NCI-H345 (cell line): ENCODE data around the gene TCN1.
"Not testable (repeated sequence)": the region's sequence is repeated elsewhere in the genome, so short reads cannot be mapped to it uniquely, and the experiment has no call there.

Source experiments
- DNase-seq: peaks from one replicate; lab custom pipeline; 2025; lab: John Stamatoyannopoulos, UW

Gene TCN1

DNA sequence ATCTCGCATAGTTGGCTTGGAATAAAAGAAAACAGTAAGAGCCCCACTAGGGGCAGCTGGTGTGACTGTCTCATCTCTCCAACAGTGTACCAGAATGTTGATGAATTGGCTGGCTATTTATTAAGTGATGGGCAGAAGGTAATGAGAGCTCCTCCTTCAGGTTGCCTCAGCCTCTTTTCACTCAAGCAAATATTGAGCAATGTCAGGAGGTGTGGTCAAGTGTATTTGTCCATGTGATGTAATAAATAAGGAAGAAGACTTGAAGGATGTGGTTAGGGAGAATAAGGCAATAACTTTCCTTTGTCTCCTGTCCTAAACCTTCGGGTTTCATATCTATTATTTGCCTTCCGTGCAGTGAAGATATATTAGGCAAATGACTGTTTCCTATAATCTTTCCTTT is at the start of gene TCN1:
Gene TCN1 (minus strand): TSS at position 91 of the 400 bp plus-strand sequence. CDS start 17 bp downstream, at position 74.
- no peak for DNase-seq

DNA sequence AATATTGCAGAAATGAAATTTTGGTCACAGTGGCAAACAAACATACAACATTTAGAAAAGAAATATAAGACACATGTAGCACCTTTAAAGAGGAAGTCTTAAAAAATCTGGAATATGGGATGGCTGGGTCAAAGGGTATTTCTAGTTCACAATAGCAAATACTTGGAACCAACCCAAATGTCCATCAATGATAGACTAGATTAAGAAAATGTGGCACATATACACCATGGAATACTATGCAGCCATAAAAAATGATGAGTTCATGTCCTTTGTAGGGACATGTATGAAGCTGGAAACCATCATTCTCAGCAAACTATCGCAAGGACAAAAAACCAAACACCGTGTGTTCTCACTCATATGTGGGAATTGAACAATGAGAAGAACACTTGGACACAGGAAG is 37.3 kb upstream of the TCN1 start:
- DNase-seq: not testable (repeated sequence)

DNA sequence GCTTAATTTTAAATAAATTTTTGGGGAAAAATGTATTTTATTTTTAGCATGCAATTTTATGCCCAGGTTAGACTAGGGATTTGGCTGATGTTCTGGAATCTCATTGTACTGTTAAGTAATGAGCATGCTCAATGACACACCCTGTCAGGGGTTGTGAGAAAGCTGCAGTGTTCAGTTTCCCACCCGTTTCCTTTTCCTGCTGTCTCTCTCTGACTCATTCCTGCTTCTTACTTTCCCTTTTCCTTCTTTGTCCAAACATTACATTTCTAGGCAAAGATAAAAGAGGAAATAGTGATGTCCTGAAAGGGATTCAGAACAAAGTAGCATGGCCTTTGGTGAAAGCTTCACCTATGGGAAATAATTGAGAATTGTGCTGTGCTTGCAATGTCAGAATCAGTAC is 35.0 kb upstream of the TCN1 start:
- no peak for DNase-seq

DNA sequence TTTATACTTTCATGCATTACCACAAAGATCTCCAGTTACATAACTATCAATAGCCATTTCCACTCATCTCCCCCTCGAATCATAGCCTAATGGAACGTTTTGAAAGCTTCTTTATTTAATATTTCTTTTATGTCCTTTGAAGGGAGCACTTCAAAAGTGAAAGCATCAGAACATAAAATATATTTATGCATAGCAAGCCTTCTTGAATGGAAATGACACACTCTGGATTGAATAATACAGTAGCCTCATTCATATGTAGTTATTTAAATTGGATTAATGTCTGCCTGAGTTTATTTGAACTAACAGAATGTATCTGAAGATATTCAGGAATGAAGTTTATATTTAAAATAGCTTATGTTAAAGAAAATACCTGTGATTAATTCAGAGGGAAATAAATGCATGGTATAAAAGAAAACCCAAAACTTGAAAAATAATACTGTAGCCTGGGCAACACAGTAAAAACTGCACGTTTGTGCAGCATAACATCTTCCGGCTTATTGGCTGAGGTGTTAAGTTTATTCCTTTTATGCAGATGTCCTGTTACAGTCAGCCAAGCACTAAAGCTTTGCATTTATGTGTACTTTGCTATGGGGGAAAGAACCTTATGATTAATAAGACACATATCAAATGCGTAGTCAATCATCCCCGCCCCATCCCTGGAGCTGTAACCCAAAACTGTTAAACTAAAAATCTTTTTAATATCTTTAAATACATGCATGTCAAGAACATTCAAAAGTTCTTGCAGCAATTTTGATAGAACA is 34.3 kb upstream of the TCN1 start:
- no peak for DNase-seq

DNA sequence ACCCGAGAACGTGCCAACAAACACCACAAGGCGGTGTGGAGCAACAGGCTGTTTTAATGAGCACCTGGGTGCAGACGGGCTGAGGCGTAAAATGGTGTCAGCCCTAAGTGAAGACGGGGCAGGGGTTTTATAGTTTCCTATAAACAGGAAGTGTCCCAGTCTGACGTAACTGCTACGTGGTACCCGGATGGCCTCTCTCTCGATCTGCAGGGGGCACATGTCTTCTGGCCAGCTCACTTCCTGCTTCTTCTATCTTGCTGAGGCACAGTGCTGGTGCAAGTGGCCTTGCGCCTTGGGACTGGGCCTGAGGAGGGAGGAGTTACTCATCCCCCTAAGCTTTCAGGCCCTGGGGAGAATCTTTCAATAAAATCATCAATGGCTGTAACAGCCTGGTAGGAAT is 33.2 kb upstream of the TCN1 start:
- no peak for DNase-seq

- no peak for DNase-seq
Measured at GRCh38 chr11:59898650-59899049, 32.4 kb upstream of the TCN1 start.

DNA sequence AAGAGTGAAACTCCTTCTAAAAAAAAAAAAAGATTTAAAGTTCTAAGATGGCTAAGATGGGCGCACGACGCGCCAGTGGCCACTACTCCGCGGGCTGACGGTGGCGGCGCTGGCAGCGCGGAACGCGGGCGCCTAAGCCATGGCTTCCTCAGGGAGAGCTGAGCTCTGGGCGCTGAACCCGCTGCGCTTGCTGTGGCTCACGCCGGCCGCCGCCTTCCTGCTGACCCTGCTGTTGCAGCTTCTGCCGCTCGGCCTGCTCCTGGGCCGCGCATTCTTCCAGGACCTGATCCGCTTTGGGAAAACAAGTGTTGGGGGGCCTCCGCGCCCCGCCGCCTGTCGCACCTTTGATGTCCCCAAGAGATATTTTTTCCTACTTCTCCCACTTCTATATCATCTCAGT is 31.8 kb upstream of the TCN1 start:
- no peak for DNase-seq

DNA sequence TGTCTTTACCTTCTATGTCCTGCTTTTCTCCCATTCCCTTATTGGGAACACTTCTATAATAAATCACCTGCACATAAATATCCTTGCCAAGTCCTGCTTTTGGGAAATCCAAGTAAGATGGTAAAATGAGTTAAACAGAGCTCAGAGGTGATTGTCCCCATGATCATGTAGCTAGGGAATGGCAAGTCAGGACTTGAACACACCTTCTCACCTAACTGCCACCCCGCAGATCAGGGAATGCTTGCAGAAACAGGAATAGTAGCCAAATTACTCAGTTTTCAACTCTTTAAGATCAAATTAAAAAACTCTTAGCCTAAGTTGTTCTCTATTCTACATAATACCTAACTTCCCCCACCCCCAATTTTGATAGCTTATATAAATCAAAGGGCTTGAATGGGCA is 28.3 kb upstream of the TCN1 start:
- no peak for DNase-seq

DNA sequence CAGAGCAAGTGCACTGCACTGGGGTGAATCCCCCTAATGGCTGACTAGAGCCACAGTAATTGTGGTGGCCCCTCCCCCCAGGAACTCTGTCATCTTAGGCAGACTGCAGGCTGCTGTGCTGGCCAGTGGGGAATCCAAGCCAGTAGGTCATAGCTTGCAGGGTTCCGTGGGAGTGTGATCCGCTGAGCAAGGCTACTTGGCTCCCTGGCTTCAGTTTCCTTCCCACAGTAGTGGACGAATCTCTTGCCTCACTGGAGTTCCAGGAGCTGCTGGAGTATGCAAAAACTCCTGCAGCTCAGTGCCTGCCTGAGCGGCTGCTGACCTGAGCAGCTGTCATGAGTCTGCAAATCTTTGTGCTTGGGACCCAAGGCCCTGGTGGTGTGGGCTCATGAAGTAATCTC is 25.5 kb upstream of the TCN1 start:
- no peak for DNase-seq

GRCh38 chr11:59887156-59887555 is 20.9 kb upstream of the TCN1 start:
- DNase-seq: not testable (repeated sequence)

GRCh38 chr11:59883597-59883996 is 17.3 kb upstream of the TCN1 start:
- no peak for DNase-seq

- no peak for DNase-seq
Measured at GRCh38 chr11:59879567-59879966, 13.3 kb upstream of the TCN1 start.

GRCh38 chr11:59878575-59878974 is 12.3 kb upstream of the TCN1 start, which contains the start of gene OOSP3:
Gene OOSP3 (plus strand): TSS chr11:59878782. CDS start chr11:59878809, 27 bp downstream.
- no peak for DNase-seq

GRCh38 chr11:59877784-59878183 is 11.5 kb upstream of the TCN1 start:
- DNase-seq: no peak

DNA sequence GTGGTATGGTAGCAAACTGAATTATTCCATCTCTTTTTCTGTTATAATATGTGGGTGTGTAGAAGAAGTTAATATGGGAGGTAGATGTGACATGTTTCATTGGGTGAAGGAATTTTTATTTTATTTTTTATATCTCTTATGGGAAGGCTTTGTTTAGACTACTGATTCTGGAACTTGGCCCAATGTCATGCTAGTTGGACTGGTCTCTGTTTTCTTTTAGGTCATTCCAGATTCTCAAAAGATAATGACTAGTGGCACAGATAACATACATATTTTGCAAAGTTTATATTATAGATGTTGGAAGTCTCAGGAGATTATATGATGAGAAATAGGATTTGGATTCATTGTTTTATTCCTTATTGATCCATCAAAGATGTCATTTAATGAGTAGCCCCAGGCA is 11.0 kb upstream of the TCN1 start:
- DNase-seq: no peak

GRCh38 chr11:59875856-59876519 is 9.7 kb upstream of the TCN1 start:
- no peak for DNase-seq

- DNase-seq: no peak
Measured at GRCh38 chr11:59872076-59872475, 5.8 kb upstream of the TCN1 start.

DNA sequence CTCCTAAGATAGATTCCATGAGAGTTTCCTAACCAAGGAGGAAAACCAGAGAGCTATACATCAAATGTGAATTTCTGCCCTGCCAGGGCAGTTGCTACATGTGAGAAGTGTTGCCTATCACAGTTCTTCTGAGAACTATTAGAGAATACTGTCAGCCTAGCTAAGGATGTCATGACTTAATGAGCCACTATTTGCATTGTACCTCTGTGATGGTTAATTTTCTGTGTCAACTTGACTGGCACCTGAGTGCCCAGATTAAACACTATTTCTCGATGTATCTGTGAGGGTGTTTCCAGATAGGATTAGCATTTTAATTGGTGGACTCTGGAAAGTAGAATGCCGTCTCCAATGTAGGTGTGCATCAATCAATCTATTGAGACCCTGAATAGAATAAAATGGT is 1.7 kb upstream of the TCN1 start:
- DNase-seq: no peak

DNA sequence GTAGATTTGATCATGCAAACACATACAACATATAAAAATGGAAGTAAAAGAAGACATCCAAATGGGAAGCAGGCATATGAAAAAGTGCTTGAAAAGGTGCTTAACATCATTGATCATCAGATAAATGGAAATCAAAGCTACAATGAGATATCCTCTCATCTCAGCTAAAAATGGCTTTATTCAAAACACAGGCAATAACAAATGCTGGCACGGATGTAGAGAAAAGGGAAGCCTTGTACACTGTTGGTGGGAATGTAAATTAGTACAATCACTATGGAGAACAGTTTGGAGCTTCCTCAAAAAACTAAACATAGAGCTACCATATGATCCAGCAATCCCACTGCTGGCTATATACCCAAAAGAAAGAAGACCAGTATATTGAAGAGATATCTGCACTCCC is 549 bp upstream of the TCN1 start:
- DNase-seq: no peak

DNA sequence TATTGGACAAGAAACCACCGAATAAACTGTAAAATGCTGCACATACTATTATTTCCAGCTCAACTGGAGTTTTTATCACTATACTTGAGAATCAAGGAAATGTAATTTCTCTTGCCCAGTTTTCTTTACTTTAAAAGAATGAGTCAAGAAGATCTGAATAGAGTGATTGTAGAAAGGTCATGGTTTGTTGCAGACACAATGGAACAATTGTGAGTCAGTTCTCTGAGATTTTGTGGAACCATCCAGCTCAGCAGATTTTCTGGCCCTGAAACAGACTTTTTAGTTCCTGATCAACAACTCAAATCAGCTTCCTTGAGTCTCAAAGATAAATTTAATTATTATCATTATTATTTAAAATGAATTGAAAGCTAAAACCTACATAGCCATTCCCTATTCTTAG is 1.3 kb downstream of the TCN1 start:
- DNase-seq: no peak

GRCh38 chr11:59862252-59862651 is 4.0 kb downstream of the TCN1 start:
- no peak for DNase-seq

DNA sequence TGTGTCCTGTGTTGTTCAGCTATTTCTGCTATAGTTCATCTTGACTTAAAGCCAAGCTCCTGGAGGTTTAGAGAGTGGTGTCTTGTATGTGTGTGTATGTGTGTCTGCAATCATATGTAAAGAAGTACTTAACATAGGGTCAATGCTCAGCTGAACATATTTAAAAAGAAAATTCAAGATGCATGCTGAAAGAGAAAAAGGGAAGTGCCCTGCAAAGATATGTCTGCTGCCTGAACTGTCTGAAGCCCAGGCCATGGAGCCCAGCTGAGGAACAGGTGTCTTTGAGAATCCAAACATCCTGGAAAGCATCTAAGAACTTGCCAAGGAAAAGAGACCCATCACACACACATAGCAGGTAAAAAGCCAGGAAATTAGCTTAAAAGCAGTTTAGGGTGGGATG is 6.6 kb downstream of the TCN1 start:
- DNase-seq: no peak
